IMR-90 (cell line): ENCODE results near the gene NT5C3A. TPM values are rescaled to one million over a fixed set of nuclear protein-coding genes. Genes with fewer than 3 reads are reported as not detected.

Source experiments
- ATAC-seq: fragments of 200-7000 bp; cut with Tn5 transposase; 2 replicates; pipeline ENCODE4 v1.9.1; 2020; ENCODE audit warnings: low read depth, mild to moderate bottlenecking, moderate library complexity
- BruUV-seq: library from RNA; stranded (reverse); fragments of 400-500 nt; replicated peaks from 2 replicates; lab custom pipeline; 2021; lab: Mats Ljungman, UMichigan
- CTCF ChIA-PET: fragments of 300-600 bp; formaldehyde crosslinking; extraction: SDS; loops from one replicate; lab custom pipeline; 2021; ENCODE audit warnings: antibody characterized with exemption; lab: Yijun Ruan, JAX
- POLR2A ChIA-PET: fragments of 300-600 bp; sonication (Branson Sonifier 250); formaldehyde crosslinking; loops from one replicate; lab custom pipeline; 2022; ENCODE audit warnings: antibody characterized with exemption; ENCODE audit not compliant: unreplicated experiment; lab: Charles Lee
- DNase-seq: peaks from one replicate; pipeline ENCODE4 v3.0.0; 2013
- H2AFZ ChIP-seq: replicated peaks from 2 replicates; pipeline ENCODE3; 2013; ENCODE audit warnings: low read length, mild to moderate bottlenecking; ENCODE audit not compliant: poor library complexity
- H2AK5ac ChIP-seq: 2 replicates; pipeline ENCODE4 v1.6.1; 2013; ENCODE audit warnings: low read depth, low read length, inconsistent platforms
- H2AK9ac ChIP-seq: replicated peaks from 2 replicates; pipeline ENCODE3; 2013; ENCODE audit warnings: mild to moderate bottlenecking, low read depth, low read length, moderate library complexity; ENCODE audit not compliant: poor library complexity
- H2BK120ac ChIP-seq: 2 replicates; pipeline ENCODE4 v1.6.1; 2013; ENCODE audit warnings: low read depth, low read length, inconsistent platforms
- H2BK15ac ChIP-seq: 3 replicates; pipeline ENCODE4 v1.6.1; 2013; ENCODE audit warnings: low read depth, low read length, inconsistent platforms
- H2BK20ac ChIP-seq: 2 replicates; pipeline ENCODE4 v1.6.1; 2013; ENCODE audit warnings: low read depth, mild to moderate bottlenecking, inconsistent platforms, low read length, moderate library complexity
- H2BK5ac ChIP-seq: 2 replicates; pipeline ENCODE4 v1.6.1; 2013; ENCODE audit warnings: mild to moderate bottlenecking, low read depth, low read length, inconsistent platforms; ENCODE audit not compliant: poor library complexity, severe bottlenecking
- H3K14ac ChIP-seq: replicated peaks from 2 replicates; pipeline ENCODE4 v1.6.1; 2013; ENCODE audit warnings: low read depth, low read length, inconsistent platforms
- H3K18ac ChIP-seq: 2 replicates; pipeline ENCODE4 v1.6.1; 2013; ENCODE audit warnings: low read depth, low read length, control low read depth
- H3K23ac ChIP-seq: 2 replicates; pipeline ENCODE4 v1.6.1; 2013; ENCODE audit warnings: low read depth, low read length, inconsistent platforms
- H3K27ac ChIP-seq: 2 replicates; pipeline ENCODE4 v1.5.1; 2013; ENCODE audit warnings: mild to moderate bottlenecking, control low read depth, low read length; ENCODE audit not compliant: insufficient read depth
- H3K27me3 ChIP-seq: 2 replicates; pipeline ENCODE4 v1.6.1; 2013; ENCODE audit warnings: low read length; ENCODE audit not compliant: control insufficient read depth, insufficient read depth
- H3K36me3 ChIP-seq: 2 replicates; pipeline ENCODE4 v1.6.1; 2013; ENCODE audit warnings: low read length, mixed read lengths; ENCODE audit not compliant: control insufficient read depth, insufficient read depth
- H3K4ac ChIP-seq: 2 replicates; pipeline ENCODE4 v1.6.1; 2013; ENCODE audit warnings: low read depth, low read length, inconsistent platforms
- H3K4me1 ChIP-seq: 2 replicates; pipeline ENCODE4 v1.6.1; 2013; ENCODE audit warnings: low read length, mixed read lengths; ENCODE audit not compliant: control insufficient read depth, insufficient read depth
- H3K4me2 ChIP-seq: 2 replicates; pipeline ENCODE4 v1.6.1; 2013; ENCODE audit warnings: low read depth, mild to moderate bottlenecking, control low read depth, low read length, moderate library complexity
- H3K4me3 ChIP-seq: 2 replicates; pipeline ENCODE4 v1.5.1; 2013; ENCODE audit warnings: low read depth, mild to moderate bottlenecking, control low read depth, low read length, moderate library complexity; ENCODE audit not compliant: insufficient read depth
- H3K56ac ChIP-seq: 2 replicates; pipeline ENCODE4 v1.6.1; 2013; ENCODE audit warnings: low read length, inconsistent platforms; ENCODE audit not compliant: insufficient read depth; ENCODE audit errors: extremely low read depth
- H3K79me1 ChIP-seq, 2 experiments: 2 replicates each; pipeline ENCODE4 v1.6.1; 2013; ENCODE audit warnings: low read length in 2 of 2, inconsistent platforms in 1 of 2, low read depth in 1 of 2
- H3K9ac ChIP-seq: 2 replicates; pipeline ENCODE4 v1.6.1; 2013; ENCODE audit warnings: low read depth, low read length, control low read depth
- H3K9me1 ChIP-seq: 2 replicates; pipeline ENCODE4 v1.6.1; 2013; ENCODE audit warnings: low read length, inconsistent platforms; ENCODE audit not compliant: insufficient read depth
- H3K9me3 ChIP-seq: 2 replicates; pipeline ENCODE4 v1.6.1; 2013; ENCODE audit warnings: low read length; ENCODE audit not compliant: control insufficient read depth, insufficient read depth
- H4K20me1 ChIP-seq: 2 replicates; pipeline ENCODE4 v1.6.1; 2013; ENCODE audit warnings: low read length, inconsistent platforms; ENCODE audit not compliant: insufficient read depth
- H4K5ac ChIP-seq: 2 replicates; pipeline ENCODE4 v1.6.1; 2013; ENCODE audit warnings: mild to moderate bottlenecking, low read depth, low read length, control low read depth
- H4K8ac ChIP-seq, 2 experiments: 2 replicates each; pipeline ENCODE4 v1.6.1; 2013; ENCODE audit warnings: low read depth in 2 of 2, low read length in 2 of 2, control low read depth in 1 of 2, inconsistent platforms in 1 of 2
- H4K91ac ChIP-seq: 2 replicates; pipeline ENCODE4 v1.6.1; 2013; ENCODE audit warnings: low read depth, low read length, inconsistent platforms; ENCODE audit not compliant: insufficient read depth
- BHLHE40 ChIP-seq: fragments of 150-350 bp; IDR thresholded peaks from 2 replicates; pipeline ENCODE4 v1.6.1; 2016; ENCODE audit warnings: mild to moderate bottlenecking, low read depth, low read length
- ELK1 ChIP-seq: fragments of 150-350 bp; IDR thresholded peaks from 2 replicates; pipeline ENCODE4 v1.6.1; 2016; ENCODE audit warnings: low read depth, mild to moderate bottlenecking, low read length, moderate library complexity, borderline replicate concordance
- FOS ChIP-seq: fragments of 150-350 bp; IDR thresholded peaks from 2 replicates; pipeline ENCODE4 v1.6.1; 2016; ENCODE audit warnings: low read depth, low read length
- MAZ ChIP-seq: IDR thresholded peaks from 2 replicates; pipeline ENCODE4 v1.6.1; 2012; ENCODE audit warnings: low read depth, mild to moderate bottlenecking, low read length, improper control_type of control experiment, moderate library complexity, borderline replicate concordance
- RCOR1 ChIP-seq: IDR thresholded peaks from 2 replicates; pipeline ENCODE4 v1.6.1; 2012; ENCODE audit warnings: mild to moderate bottlenecking, low read length, improper control_type of control experiment; ENCODE audit not compliant: insufficient replicate concordance
- RFX5 ChIP-seq: IDR thresholded peaks from 2 replicates; pipeline ENCODE4 v1.8.0; 2012; ENCODE audit warnings: low read depth, mild to moderate bottlenecking, low read length, moderate library complexity
- SMC3 ChIP-seq: fragments of 150-350 bp; IDR thresholded peaks from 2 replicates; pipeline ENCODE4 v1.6.1; 2016; ENCODE audit warnings: low read depth, mild to moderate bottlenecking, antibody characterized with exemption, low read length, moderate library complexity
- WGBS, 2 experiments: methylation state at CpG; one replicate each; pipeline versions ENCODE4 v1.1.5 to v1.1.7; 2013; ENCODE audit warnings: missing lambda C conversion rate in 2 of 2; ENCODE audit not compliant: insufficient read length in 1 of 2; ENCODE audit errors: extremely low coverage in 2 of 2; 5-methylcytosine and 5-hydroxymethylcytosine counted together
- dilution Hi-C: fragments of 300-500 bp; cut with HindIII; formaldehyde crosslinking; loops from one replicate; pipeline ENCODE4 v1.14.3; 2018; ENCODE audit warnings: low sequenced_read_pairs; ENCODE audit not compliant: unreplicated experiment
- in situ Hi-C: fragments of 300-500 bp; cut with MboI; formaldehyde crosslinking; loops from 3 replicates; pipeline ENCODE4 v1.14.3; 2019; ENCODE audit warnings: low sequenced_read_pairs, inconsistent platforms, mixed read lengths
- intact Hi-C: fragments of 100-400 bp; cut with micrococcal nuclease; formaldehyde crosslinking; loops from 2 replicates; pipeline ENCODE4 v1.10.0; 2022
- polyA plus RNA-seq, 3 experiments: library from polyadenylated mRNA; depleted of rRNA; stranded (reverse); fragments of >200 nt; gene quantifications; 2 replicates each; pipeline ENCODE4 v1.2.3, GENCODE V29; 2012; ENCODE audit warnings: low replicate concordance in 1 of 3
- total RNA-seq: library from RNA; depleted of rRNA; stranded (reverse); fragments of >200 nt; gene quantifications from 2 replicates; pipeline ENCODE4 v1.2.3, GENCODE V29; 2012
- TF ChIP-seq, protein P1 (sequence below): conservative IDR thresholded peaks from 2 replicates; pipeline ENCODE4 v1.5.1; 2012; ENCODE audit warnings: mild to moderate bottlenecking, low read depth, low read length, improper control_type of control experiment

The NT5C3A gene
- total and polyA plus RNA-seq, 2 of the 4 experiments (the other 2 are of a cell fraction), result 11.3 to 12.2 TPM

DNA sequence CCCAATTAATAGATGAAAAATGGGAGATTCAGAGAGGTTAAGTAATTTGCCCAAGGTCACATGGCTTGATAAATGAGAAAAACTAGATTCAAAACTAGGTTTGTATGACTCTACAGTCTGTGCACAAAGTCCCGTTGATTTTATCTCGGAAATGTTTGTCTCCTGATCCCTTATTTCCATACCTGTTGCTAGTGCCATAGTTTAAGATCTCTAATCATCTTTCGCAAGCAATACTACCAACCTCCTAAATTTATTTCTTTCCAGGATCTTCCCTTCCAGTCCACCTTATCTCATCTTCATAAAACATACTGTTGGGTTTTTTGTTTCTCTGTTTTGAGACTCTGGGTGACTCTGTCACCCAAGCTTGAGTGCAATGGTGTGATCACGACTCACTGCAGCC lies 2.9 kb downstream of the NT5C3A start:
- H4K91ac ChIP-seq, result no peak overlapping the region
- CTCF ChIA-PET, result no interaction called here
- H3K23ac ChIP-seq, result peak overlapping the region; percentile 15; the same call in 1 of the 2 replicates
- no peak overlapping the region for H2BK5ac ChIP-seq
- in situ Hi-C loops (no loop called here), dilution Hi-C loops (no loop called here), intact Hi-C loops (loop anchor here (5.0 kb wide), 1 partner anchor 167 kb away; the partner anchor contains the start of gene KBTBD2)
- H3K27me3 ChIP-seq, result no peaks in the 10 kb centered on the region
- H3K79me1 ChIP-seq, result peaks cover 13 to 52% of the 10 kb centered on the region in 2 experiments
- no peak for TF ChIP-seq FOS
- TF ChIP-seq, protein P1, sequence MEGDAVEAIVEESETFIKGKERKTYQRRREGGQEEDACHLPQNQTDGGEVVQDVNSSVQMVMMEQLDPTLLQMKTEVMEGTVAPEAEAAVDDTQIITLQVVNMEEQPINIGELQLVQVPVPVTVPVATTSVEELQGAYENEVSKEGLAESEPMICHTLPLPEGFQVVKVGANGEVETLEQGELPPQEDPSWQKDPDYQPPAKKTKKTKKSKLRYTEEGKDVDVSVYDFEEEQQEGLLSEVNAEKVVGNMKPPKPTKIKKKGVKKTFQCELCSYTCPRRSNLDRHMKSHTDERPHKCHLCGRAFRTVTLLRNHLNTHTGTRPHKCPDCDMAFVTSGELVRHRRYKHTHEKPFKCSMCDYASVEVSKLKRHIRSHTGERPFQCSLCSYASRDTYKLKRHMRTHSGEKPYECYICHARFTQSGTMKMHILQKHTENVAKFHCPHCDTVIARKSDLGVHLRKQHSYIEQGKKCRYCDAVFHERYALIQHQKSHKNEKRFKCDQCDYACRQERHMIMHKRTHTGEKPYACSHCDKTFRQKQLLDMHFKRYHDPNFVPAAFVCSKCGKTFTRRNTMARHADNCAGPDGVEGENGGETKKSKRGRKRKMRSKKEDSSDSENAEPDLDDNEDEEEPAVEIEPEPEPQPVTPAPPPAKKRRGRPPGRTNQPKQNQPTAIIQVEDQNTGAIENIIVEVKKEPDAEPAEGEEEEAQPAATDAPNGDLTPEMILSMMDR, result no peak
- no peak for TF ChIP-seq RCOR1
- no peak for TF ChIP-seq ELK1
- TF ChIP-seq SMC3, result no peak
- TF ChIP-seq MAZ, result no peak
- no peak for TF ChIP-seq BHLHE40
- no peak for TF ChIP-seq RFX5
- H3K9me1 ChIP-seq, result no peaks in the 10 kb centered on the region
- H4K8ac ChIP-seq, result no peak overlapping the region
- no peaks in the 10 kb centered on the region for H3K9me3 ChIP-seq
- no peak overlapping the region for H4K5ac ChIP-seq
- H3K27ac ChIP-seq, result no peak overlapping the region
- no TSS peak for BruUV-seq
- no peaks in the 10 kb centered on the region; the same call in 1 of the 2 replicates for H3K36me3 ChIP-seq
- POLR2A ChIA-PET, result no interaction called here
- WGBS, 2 experiments, result no CpG with 5 or more reads among the region's 4 CpGs
- no peak overlapping the region for H2BK15ac ChIP-seq
- H3K18ac ChIP-seq, result no peak overlapping the region
- H3K9ac ChIP-seq, result no peak overlapping the region
- no peak overlapping the region for H3K4ac ChIP-seq
- ATAC-seq, result no peak
- no peak overlapping the region for H3K14ac ChIP-seq
- H4K20me1 ChIP-seq, result peaks cover 16% of the 10 kb centered on the region; the same call in 1 of the 2 replicates
- DNase-seq, result no peak
- H2AFZ ChIP-seq, result no peak overlapping the region
- H3K4me2 ChIP-seq, result no peak overlapping the region
- H2BK120ac ChIP-seq, result no peak overlapping the region
- no peak overlapping the region for H3K4me3 ChIP-seq
- peaks cover 3% of the 10 kb centered on the region; the same call in 1 of the 2 replicates for H3K4me1 ChIP-seq
- H2AK5ac ChIP-seq, result no peak overlapping the region
- no peak overlapping the region for H3K56ac ChIP-seq
- no peak overlapping the region for H2BK20ac ChIP-seq
- no peak overlapping the region for H2AK9ac ChIP-seq
